Adrenal gland (tissue), 12 donors: ENCODE data around the gene C1QB. TPM values are rescaled to one million over a fixed set of nuclear protein-coding genes. Genes with fewer than 3 reads are reported as not detected.

Experiments
- DNase-seq, 7 donors: peaks; one replicate each; pipeline ENCODE4 v3.0.0-alpha.2; 2019 to 2020
- H3K27ac ChIP-seq, 5 donors: fragments of 200-600 bp; sonication (generic) in 4 of 5; 1 replicate in 3 of 5; 2 replicates in 2 of 5; pipeline versions ENCODE4 v1.5.1 to v1.8.0; 2016 to 2020; ENCODE audit warnings: mild to moderate bottlenecking in 1 of 5
- H3K27me3 ChIP-seq: fragments of 200-600 bp; 2 replicates; pipeline ENCODE4 v1.8.0; 2021
- H3K36me3 ChIP-seq, 2 donors: fragments of 200-600 bp; replicated peaks in 1 of 2; 1 replicate in 1 of 2; 2 replicates in 1 of 2; pipeline versions ENCODE4 v1.5.1 to v1.8.0; 2018 to 2022
- H3K4me1 ChIP-seq, 2 donors: fragments of 200-600 bp; replicated peaks in 1 of 2; 1 replicate in 1 of 2; 2 replicates in 1 of 2; pipeline versions ENCODE4 v1.5.1 to v1.8.0; 2018 to 2021
- H3K4me3 ChIP-seq, 4 donors: fragments of 200-600 bp; sonication (generic) in 3 of 4; one replicate each; pipeline ENCODE4 v1.5.1; 2016 to 2018
- H3K9me3 ChIP-seq, 3 donors: fragments of 200-600 bp; sonication (generic) in 1 of 3; replicated peaks in 1 of 3; 1 replicate in 2 of 3; 2 replicates in 1 of 3; pipeline versions ENCODE4 v1.5.1 to v1.8.0; 2016 to 2021
- CTCF ChIP-seq, 6 experiments: fragments of 450-650 bp in 4 of 6; fragments of 200-600 bp in 2 of 6; sonication (generic) in 1 of 6; IDR thresholded peaks; 1 replicate in 5 of 6; 2 replicates in 1 of 6; pipeline versions ENCODE4 v1.5.1 to v1.8.0; 2016 to 2021; ENCODE audit warnings: antibody characterized with exemption in 6 of 6, mild to moderate bottlenecking in 2 of 6, moderate library complexity in 1 of 6
- POLR2A ChIP-seq, 2 donors: fragments of 450-650 bp; IDR thresholded peaks; one replicate each; pipeline ENCODE4 v1.6.1; 2017; ENCODE audit warnings: antibody characterized with exemption in 2 of 2, mild to moderate bottlenecking in 2 of 2, moderate library complexity in 1 of 2
- WGBS, 4 donors: extraction: QIAGEN DNeasy Blood & Tissue Kit in 2 of 4; methylation state at CpG; one replicate each; pipeline versions ENCODE4 v1.1.5 to v1.1.7; 2013 to 2017; 5-methylcytosine and 5-hydroxymethylcytosine counted together
- intact Hi-C, 2 donors: fragments of 100-400 bp; cut with DNase I; formaldehyde crosslinking; loops; one replicate each; pipeline versions ENCODE4 v1.14.1 to v1.15.0; 2022 to 2023
- polyA plus RNA-seq, 3 donors: library from polyadenylated mRNA; stranded (reverse); fragments of 200-250 nt in 2 of 3; fragments of 350-450 nt in 1 of 3; fragmentation: Illumina TruSeq in 1 of 3; extraction: RNeasy Lipid Tissue Mini Kit (QIAGEN cat#74804) in 1 of 3; gene quantifications; one replicate each; pipeline ENCODE4 v1.2.3, GENCODE V29; 2013 to 2014
- total RNA-seq, 9 donors: library from RNA; depleted of rRNA in 4 of 9; stranded (reverse); fragments of >200 nt in 4 of 9; fragments of 120-200 nt in 1 of 9; fragmentation: NEBNext Ultra II Directional in 1 of 9; extraction: Animal tissue kit (Norgen Biotek cat#: 25700) in 1 of 9; gene quantifications; one replicate each; pipeline versions ENCODE4 v1.1.0 to v1.2.4, GENCODE V29; 2013 to 2023
- donor health status: healthy with polysubstance abuse.
- donor health status: Bipolar disorder and iron deficiency.
- donor health status: DM: yes; HTN: yes; CAD: no.
- donor health status: DM: no; HTN: no; CAD: no.
- donor health status: DM: no; HTN: no; CAD: no.
- donor health status: DM: yes; HTN: yes; CAD: no.

The C1QB gene
- total and polyA plus RNA-seq, 12 donors: 55.5 to 1,914 (median 529) TPM

DNA sequence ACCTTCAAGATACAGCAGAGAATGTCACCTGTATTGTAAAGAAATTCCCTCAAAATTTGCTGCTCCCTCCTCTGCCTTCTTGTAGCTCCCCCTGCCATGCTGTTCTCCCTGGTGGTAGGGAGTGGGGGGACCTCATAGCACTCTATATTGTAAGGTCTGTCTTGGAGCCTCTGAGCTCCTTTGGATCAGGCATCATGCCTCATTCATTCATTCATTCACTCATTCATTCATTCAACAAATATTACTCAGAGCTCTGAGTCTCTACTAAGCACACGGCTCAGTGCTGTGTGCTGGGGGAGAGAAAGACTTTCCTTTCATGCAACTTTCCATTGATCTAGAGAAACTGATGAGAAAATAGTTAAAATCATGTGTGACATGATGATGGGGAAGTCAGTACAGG lies 30.5 kb downstream of the C1QB start:
- Histone ChIP-seq H3K27ac (no peak overlapping the region), H3K36me3 (no peaks in the 10 kb centered on the region), H3K27me3 (no peaks in the 10 kb centered on the region), H3K9me3 (no peaks in the 10 kb centered on the region), H3K4me1 (no peaks in the 10 kb centered on the region), H3K4me3 (no peak overlapping the region)
- no peak for TF ChIP-seq CTCF (IDR thresholded peaks at IDR 0.05)
- no peak for TF ChIP-seq POLR2A (IDR thresholded peaks at IDR 0.05)
- intact Hi-C loops: no loop called here
- 83 to 91% (median 84%) methylated on average over 1 of the region's 1 CpG for WGBS, 4 donors
- no peak for DNase-seq

- Histone ChIP-seq H3K27ac (no peak overlapping the region), H3K27me3 (no peaks in the 10 kb centered on the region), H3K9me3 (no peaks in the 10 kb centered on the region), H3K36me3 (no peaks in the 10 kb centered on the region), H3K4me1 (no peaks in the 10 kb centered on the region), H3K4me3 (no peak overlapping the region)
- WGBS, 4 donors: 55 to 66% (median 63%) methylated on average over 8 to 10 of the region's 10 CpGs
- TF ChIP-seq CTCF (IDR thresholded peaks at IDR 0.05) (no peak), POLR2A (IDR thresholded peaks at IDR 0.05) (no peak)
- intact Hi-C loops: no loop called here
- no peak for DNase-seq
Measured at GRCh38 chr1:22685591-22686059, 32.6 kb downstream of the C1QB start.

DNA sequence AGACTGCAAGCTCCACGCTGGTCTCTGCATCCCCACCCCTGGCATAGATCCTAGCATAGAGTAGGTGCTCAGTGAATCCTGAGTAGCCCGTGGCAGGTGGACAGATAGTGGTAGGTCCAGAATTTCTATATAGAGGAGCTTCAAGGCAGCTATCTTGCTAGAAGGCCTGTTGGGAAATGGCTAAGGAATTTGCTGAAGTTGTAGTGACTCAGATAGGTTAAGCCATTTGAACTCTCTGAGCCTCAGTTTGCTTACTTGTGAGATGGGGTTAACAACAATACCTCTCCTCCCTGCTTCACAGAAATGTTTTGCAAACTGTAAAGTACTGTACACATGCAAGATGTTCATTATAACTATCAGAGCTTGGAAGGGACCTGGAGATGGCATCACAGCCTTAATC lies 34.2 kb downstream of the C1QB start:
- TF ChIP-seq CTCF (IDR thresholded peaks at IDR 0.05) (no peak), POLR2A (IDR thresholded peaks at IDR 0.05) (no peak)

DNA sequence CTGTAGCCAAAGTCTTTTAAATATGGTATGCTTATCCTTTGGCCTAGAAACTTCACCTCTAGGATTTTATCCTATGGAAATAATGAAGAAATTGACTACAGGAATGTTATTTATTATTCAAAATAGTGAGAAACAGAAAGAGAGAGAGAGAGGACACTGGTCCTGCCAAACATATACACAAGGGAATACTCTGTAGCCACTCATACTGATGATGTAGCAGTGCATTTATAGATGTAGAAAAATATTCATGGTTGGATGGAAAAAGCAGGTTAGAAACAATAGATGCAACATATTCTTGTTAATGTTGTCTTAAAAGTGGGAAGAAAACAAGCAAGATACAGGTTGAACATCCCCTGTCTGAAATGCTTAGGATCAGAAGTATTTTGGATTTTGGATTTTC lies 35.4 kb downstream of the C1QB start:
- no peak for DNase-seq
- Histone ChIP-seq H3K36me3 (no peaks in the 10 kb centered on the region), H3K4me3 (no peak overlapping the region), H3K27me3 (no peaks in the 10 kb centered on the region), H3K27ac (no peak overlapping the region), H3K9me3 (no peaks in the 10 kb centered on the region), H3K4me1 (no peaks in the 10 kb centered on the region)
- intact Hi-C loops: no loop called here
- TF ChIP-seq POLR2A (IDR thresholded peaks at IDR 0.05) (no peak), CTCF (IDR thresholded peaks at IDR 0.05) (no peak)

More for the DNA sequence above, 34.2 kb downstream of the C1QB start:
- H3K36me3 ChIP-seq: no peaks in the 10 kb centered on the region
- intact Hi-C loops: no loop called here
- no peak overlapping the region for H3K27ac ChIP-seq
- H3K27me3 ChIP-seq: no peaks in the 10 kb centered on the region
- no peaks in the 10 kb centered on the region for H3K9me3 ChIP-seq
- H3K4me1 ChIP-seq: no peaks in the 10 kb centered on the region
- 79 to 100% (median 90%) methylated on average over 1 to 2 of the region's 2 CpGs for WGBS, 4 donors
- no peak for DNase-seq
- no peak overlapping the region for H3K4me3 ChIP-seq
